ENCODE results near the gene PTPN5.

PTPN5 gene

DNA sequence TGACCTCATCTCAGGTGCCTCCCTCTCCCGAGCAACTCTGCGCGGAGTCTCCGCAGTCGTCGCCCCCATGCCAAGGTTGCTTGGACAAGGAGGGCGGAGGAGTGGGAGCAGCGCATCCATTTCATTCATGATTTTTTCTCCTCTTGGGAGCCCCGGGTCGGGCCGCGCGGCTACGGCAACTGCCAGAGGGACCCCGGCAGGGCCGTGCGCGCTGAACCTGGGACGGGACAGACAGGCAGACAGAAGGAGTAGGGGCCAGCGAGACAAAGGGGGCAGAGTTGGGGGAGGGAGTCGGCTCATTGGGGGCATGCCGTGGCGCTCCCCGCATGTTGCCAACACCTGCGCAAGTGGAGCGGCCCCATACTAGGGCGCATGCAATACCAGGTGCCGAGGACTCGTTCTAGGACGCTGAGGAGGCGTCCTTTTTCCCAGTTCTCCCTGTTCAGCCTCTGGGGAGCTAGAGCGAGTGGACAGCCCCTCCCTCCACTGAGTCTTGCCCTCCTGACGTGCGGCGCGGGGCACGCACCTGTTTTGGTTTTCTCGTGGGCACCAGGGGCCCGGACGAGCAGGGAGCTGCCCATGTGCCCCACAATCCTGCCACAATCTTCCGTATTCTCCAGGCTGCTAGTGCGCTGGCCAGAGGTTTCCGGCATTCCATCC lies 501 bp upstream of the PTPN5 start:
- no peak overlapping the region for H2AFZ ChIP-seq (ENCODE audit: low read length, unreplicated experiment)
- H3K27me3 ChIP-seq (ENCODE audit: insufficient read depth, low read length), result peaks cover 97% of the 10 kb centered on the region
- peaks cover 3% of the 10 kb centered on the region for H3K4me1 ChIP-seq (ENCODE audit: control insufficient read depth, insufficient read depth, low read length, unreplicated experiment)
- peak overlapping the region; percentile 66 for H3K4me3 ChIP-seq (ENCODE audit: low read depth, low read length)
- H3K36me3 ChIP-seq (ENCODE audit: insufficient read depth, low read length), result no peaks in the 10 kb centered on the region
- no peaks in the 10 kb centered on the region for H3K79me2 ChIP-seq (ENCODE audit: control insufficient read depth, insufficient read depth, low read length, unreplicated experiment)
- no peak overlapping the region for H3K27ac ChIP-seq (ENCODE audit: low read depth, low read length)

DNA sequence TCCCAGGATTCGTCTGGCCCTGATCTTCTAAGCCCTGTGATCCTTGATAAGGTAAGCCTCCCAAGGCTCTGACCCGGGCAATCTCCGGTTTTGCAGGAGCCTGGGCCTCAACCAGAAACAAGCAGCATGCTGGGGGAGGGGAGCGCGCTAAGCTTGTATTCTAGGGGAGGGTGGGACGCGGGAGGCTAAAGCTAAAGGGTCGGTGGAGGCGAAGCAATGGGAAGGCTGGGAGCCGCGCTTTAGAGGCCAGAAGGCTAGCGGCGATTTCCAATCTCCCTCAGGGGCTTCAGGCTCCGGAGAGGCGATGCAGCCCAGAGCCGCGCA lies 753 bp downstream of the PTPN5 start:
- Histone ChIP-seq H3K79me2 (ENCODE audit: control insufficient read depth, insufficient read depth, low read length, unreplicated experiment) (no peaks in the 10 kb centered on the region), H3K4me1 (ENCODE audit: control insufficient read depth, insufficient read depth, low read length, unreplicated experiment) (peaks cover 3% of the 10 kb centered on the region), H3K36me3 (ENCODE audit: insufficient read depth, low read length) (no peaks in the 10 kb centered on the region), H3K27ac (ENCODE audit: low read depth, low read length) (no peak overlapping the region), H3K27me3 (ENCODE audit: insufficient read depth, low read length) (peaks cover 95% of the 10 kb centered on the region), H3K4me3 (ENCODE audit: low read depth, low read length) (peak overlapping the region; percentile 66; the same call in 1 of the 2 replicates), H2AFZ (ENCODE audit: low read length, unreplicated experiment) (no peak overlapping the region)

DNA sequence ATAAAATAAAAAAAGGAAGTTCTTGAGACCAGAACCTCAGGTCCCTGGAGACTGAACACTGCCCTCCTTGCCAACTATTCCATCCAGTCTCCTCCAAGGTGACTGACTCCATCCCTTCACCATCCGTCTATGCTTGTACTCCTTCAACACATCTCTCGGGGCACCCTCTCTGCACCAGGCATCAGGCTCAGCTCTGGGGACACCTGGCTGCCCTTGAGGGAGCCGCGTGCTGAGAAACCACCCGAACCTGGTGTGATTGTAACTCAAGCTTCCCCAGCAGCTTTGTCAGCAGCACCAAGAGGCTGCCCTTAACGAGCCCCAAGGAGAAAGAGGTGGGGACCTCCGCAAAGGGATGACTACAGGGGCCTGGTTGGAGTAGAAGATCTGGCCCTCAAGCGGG lies 1.7 kb downstream of the PTPN5 start:
- Histone ChIP-seq H3K79me2 (ENCODE audit: control insufficient read depth, insufficient read depth, low read length, unreplicated experiment) (no peaks in the 10 kb centered on the region), H3K27me3 (ENCODE audit: insufficient read depth, low read length) (peaks cover 95% of the 10 kb centered on the region), H3K36me3 (ENCODE audit: insufficient read depth, low read length) (no peaks in the 10 kb centered on the region), H2AFZ (ENCODE audit: low read length, unreplicated experiment) (no peak overlapping the region), H3K27ac (ENCODE audit: low read depth, low read length) (no peak overlapping the region), H3K4me1 (ENCODE audit: control insufficient read depth, insufficient read depth, low read length, unreplicated experiment) (peaks cover 3% of the 10 kb centered on the region), H3K4me3 (ENCODE audit: low read depth, low read length) (no peak overlapping the region)

DNA sequence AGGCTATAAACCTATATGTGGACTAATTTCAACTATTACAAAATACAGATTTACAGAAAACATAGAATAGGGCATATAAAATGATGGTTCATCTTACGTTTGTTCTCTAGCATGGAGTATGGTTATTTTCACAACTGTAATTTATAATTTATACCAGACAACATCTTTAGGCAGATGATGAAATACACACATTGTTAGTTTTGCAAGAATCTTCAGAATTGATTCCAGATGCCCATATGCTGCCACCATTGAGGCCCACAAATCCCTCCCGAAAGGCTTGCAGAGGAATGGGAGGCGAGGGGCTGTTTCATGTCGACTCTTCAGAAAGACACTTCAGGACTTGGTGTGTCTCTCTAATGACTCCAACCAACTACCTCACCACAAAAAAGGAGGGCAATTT lies 6.2 kb downstream of the PTPN5 start:
- H3K27ac ChIP-seq (ENCODE audit: low read depth, low read length), result no peak overlapping the region
- H2AFZ ChIP-seq (ENCODE audit: low read length, unreplicated experiment), result no peak overlapping the region
- no peaks in the 10 kb centered on the region for H3K4me1 ChIP-seq (ENCODE audit: control insufficient read depth, insufficient read depth, low read length, unreplicated experiment)
- no peaks in the 10 kb centered on the region for H3K36me3 ChIP-seq (ENCODE audit: insufficient read depth, low read length)
- H3K79me2 ChIP-seq (ENCODE audit: control insufficient read depth, insufficient read depth, low read length, unreplicated experiment), result no peaks in the 10 kb centered on the region
- H3K4me3 ChIP-seq (ENCODE audit: low read depth, low read length), result no peak overlapping the region
- peaks cover 69% of the 10 kb centered on the region for H3K27me3 ChIP-seq (ENCODE audit: insufficient read depth, low read length)

DNA sequence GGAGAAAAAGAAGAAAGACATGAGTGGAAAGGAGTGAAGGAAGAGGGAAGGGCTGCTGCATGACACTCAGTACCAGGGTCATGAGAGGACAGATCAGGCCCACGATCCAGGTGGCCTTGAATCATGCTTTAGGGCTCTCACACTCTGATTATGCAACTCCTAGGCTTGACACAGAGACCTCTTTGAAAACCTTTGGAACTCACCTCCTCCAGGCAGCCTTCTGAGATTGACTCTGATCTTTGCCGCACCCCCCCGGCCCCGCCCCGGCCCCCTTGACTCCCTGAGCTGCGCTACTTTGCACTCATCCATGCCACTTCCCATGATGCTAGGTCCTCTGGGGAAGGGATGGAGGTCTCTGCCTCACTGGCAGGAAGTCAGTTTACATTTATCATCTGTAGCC lies 10.7 kb downstream of the PTPN5 start:
- H2AFZ ChIP-seq (ENCODE audit: low read length, unreplicated experiment), result no peak overlapping the region
- no peaks in the 10 kb centered on the region for H3K4me1 ChIP-seq (ENCODE audit: control insufficient read depth, insufficient read depth, low read length, unreplicated experiment)
- H3K4me3 ChIP-seq (ENCODE audit: low read depth, low read length), result no peak overlapping the region
- H3K27me3 ChIP-seq (ENCODE audit: insufficient read depth, low read length), result peaks cover 27% of the 10 kb centered on the region
- no peak overlapping the region for H3K27ac ChIP-seq (ENCODE audit: low read depth, low read length)
- H3K36me3 ChIP-seq (ENCODE audit: insufficient read depth, low read length), result no peaks in the 10 kb centered on the region
- H3K79me2 ChIP-seq (ENCODE audit: control insufficient read depth, insufficient read depth, low read length, unreplicated experiment), result no peaks in the 10 kb centered on the region

DNA sequence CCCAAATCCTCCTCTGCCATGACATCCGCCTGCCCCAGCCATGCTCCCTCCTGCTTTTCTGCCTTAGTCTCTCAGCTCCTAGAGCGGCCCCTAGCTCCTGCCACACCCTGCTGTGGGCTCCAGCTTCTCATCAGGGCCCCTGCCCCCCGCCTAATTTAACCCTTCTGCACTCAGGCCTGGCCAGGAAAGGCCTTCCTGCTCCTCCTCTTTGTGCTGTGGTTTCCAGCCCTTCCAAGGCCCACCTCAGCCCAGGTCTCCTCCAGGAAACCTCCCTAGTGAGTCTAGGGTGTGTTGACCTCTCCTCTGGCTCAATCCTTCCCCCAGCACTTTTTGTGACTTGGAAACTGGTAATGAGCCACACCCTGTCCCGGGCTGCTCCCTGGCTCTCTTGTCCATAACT lies 11.3 kb downstream of the PTPN5 start:
- Histone ChIP-seq H2AFZ (ENCODE audit: low read length, unreplicated experiment) (no peak overlapping the region), H3K27me3 (ENCODE audit: insufficient read depth, low read length) (peaks cover 21% of the 10 kb centered on the region), H3K36me3 (ENCODE audit: insufficient read depth, low read length) (no peaks in the 10 kb centered on the region)

DNA sequence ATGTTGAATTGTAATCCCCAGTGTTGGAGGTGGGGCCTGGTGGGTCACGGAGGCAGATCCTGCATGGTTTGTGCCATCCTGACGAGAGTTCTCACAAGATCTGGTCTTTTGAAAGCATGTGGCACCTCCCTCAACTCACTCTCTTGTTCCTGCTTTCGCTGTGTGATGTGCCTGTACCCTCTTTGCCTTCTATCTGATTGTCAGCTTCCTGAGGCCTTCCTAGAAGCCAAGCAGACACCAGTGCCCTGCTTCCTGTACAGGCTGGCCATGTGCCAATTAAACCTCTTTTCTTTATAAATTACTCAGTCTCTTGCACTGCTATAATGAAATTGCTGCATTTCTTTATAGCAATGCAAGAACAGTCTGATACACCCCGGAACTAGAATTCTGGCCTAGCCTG lies 13.1 kb downstream of the PTPN5 start:
- no peak overlapping the region for H2AFZ ChIP-seq (ENCODE audit: low read length, unreplicated experiment)
- no peak overlapping the region for H3K27ac ChIP-seq (ENCODE audit: low read depth, low read length)

More for the DNA sequence above, 11.3 kb downstream of the PTPN5 start:
- Histone ChIP-seq H3K27ac (ENCODE audit: low read depth, low read length) (no peak overlapping the region), H3K79me2 (ENCODE audit: control insufficient read depth, insufficient read depth, low read length, unreplicated experiment) (no peaks in the 10 kb centered on the region), H3K4me3 (ENCODE audit: low read depth, low read length) (no peak overlapping the region), H3K4me1 (ENCODE audit: control insufficient read depth, insufficient read depth, low read length, unreplicated experiment) (no peaks in the 10 kb centered on the region)

DNA sequence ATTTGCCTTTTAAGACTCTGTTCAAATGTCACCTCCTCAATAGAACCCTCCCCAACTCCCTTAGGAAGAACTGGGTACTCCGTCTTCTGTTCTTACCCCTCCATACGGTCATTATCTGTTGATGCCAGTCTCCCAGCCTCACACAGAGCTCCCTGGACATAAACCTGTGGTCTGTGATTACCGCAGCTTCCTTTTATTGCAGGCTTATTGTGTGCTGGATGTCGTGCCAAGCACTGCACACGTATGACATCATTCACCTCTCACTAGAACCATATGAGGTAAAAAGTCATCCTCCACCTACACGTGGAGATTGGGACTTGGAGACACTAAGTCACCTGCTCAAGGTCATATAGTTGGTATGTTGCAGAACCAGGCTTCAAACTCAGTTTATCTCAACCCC lies 15.3 kb downstream of the PTPN5 start:
- H3K27me3 ChIP-seq (ENCODE audit: insufficient read depth, low read length), result peaks cover 25% of the 10 kb centered on the region
- H2AFZ ChIP-seq (ENCODE audit: low read length, unreplicated experiment), result no peak overlapping the region
- H3K27ac ChIP-seq (ENCODE audit: low read depth, low read length), result no peak overlapping the region
- H3K4me3 ChIP-seq (ENCODE audit: low read depth, low read length), result no peak overlapping the region
- H3K79me2 ChIP-seq (ENCODE audit: control insufficient read depth, insufficient read depth, low read length, unreplicated experiment), result no peaks in the 10 kb centered on the region
- no peaks in the 10 kb centered on the region for H3K36me3 ChIP-seq (ENCODE audit: insufficient read depth, low read length)
- no peaks in the 10 kb centered on the region for H3K4me1 ChIP-seq (ENCODE audit: control insufficient read depth, insufficient read depth, low read length, unreplicated experiment)

More for the DNA sequence above, 13.1 kb downstream of the PTPN5 start:
- Histone ChIP-seq H3K4me1 (ENCODE audit: control insufficient read depth, insufficient read depth, low read length, unreplicated experiment) (no peaks in the 10 kb centered on the region), H3K79me2 (ENCODE audit: control insufficient read depth, insufficient read depth, low read length, unreplicated experiment) (no peaks in the 10 kb centered on the region), H3K27me3 (ENCODE audit: insufficient read depth, low read length) (peaks cover 10% of the 10 kb centered on the region), H3K4me3 (ENCODE audit: low read depth, low read length) (no peak overlapping the region), H3K36me3 (ENCODE audit: insufficient read depth, low read length) (no peaks in the 10 kb centered on the region)

DNA sequence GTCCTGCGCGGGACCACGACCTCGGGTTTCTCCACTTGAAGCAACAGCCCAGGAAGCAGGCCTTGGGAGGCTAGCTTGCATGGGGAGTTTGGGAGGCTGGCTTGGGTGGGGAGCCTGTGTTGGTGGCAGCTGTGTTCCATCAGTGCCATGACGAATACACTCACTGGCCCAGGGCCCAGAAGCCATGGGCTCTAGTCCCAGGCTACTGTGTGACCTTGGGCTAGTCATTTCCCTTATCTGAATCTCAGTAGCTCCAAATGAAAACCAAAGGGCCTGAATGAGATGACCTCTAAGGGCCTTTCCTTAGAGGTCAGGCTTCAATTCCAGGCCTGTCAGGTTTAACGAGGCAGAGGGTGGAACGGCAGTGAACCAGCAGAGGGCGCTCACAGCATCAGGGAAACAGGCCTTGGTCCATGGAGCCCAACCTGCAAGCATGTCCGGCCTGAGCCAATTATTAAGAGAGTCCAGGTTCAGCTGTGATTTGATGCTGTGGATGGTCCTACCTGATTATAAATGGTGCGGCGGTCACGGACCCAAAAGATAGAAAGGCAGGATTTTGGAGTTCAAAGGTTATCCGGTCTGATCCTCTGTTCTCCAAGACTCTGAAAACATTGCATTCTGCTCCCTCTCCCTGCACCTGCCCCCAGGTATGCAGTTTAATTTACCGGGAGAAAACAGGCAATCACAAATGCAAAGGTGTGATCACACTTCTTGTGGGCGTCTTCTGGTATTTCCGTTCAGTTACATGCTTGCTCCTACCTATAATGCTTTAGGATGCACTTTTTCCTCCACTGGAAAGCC lies 15.9 kb downstream of the PTPN5 start:
- Histone ChIP-seq H3K4me1 (ENCODE audit: control insufficient read depth, insufficient read depth, low read length, unreplicated experiment) (no peaks in the 10 kb centered on the region), H3K36me3 (ENCODE audit: insufficient read depth, low read length) (no peaks in the 10 kb centered on the region), H3K79me2 (ENCODE audit: control insufficient read depth, insufficient read depth, low read length, unreplicated experiment) (no peaks in the 10 kb centered on the region), H3K27ac (ENCODE audit: low read depth, low read length) (no peak overlapping the region), H3K4me3 (ENCODE audit: low read depth, low read length) (no peak overlapping the region), H2AFZ (ENCODE audit: low read length, unreplicated experiment) (no peak overlapping the region), H3K27me3 (ENCODE audit: insufficient read depth, low read length) (peaks cover 32% of the 10 kb centered on the region)

DNA sequence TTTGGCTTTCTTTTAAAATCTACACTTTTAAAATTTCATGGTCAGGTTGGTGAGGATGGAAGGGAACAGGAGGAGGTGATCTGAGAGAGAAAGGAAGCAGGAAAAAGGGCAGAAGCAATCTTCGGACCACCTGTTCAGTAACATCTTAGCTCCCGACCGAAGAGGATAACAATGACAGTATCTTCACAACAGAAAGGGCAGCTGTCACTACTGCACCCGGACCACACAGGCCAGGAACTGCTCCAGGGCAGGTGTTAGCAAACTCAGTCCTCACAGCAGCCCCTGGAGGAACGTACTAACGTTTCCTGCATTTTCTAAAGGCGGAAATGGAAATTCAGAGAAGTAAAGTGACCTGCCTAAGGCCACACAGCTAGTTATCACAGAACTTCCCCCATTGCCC lies 16.8 kb downstream of the PTPN5 start:
- H3K27me3 ChIP-seq (ENCODE audit: insufficient read depth, low read length), result peaks cover 37% of the 10 kb centered on the region
- H3K27ac ChIP-seq (ENCODE audit: low read depth, low read length), result no peak overlapping the region
- no peak overlapping the region for H3K4me3 ChIP-seq (ENCODE audit: low read depth, low read length)
- H3K36me3 ChIP-seq (ENCODE audit: insufficient read depth, low read length), result no peaks in the 10 kb centered on the region
- no peaks in the 10 kb centered on the region for H3K4me1 ChIP-seq (ENCODE audit: control insufficient read depth, insufficient read depth, low read length, unreplicated experiment)
- no peaks in the 10 kb centered on the region for H3K79me2 ChIP-seq (ENCODE audit: control insufficient read depth, insufficient read depth, low read length, unreplicated experiment)
- no peak overlapping the region for H2AFZ ChIP-seq (ENCODE audit: low read length, unreplicated experiment)

DNA sequence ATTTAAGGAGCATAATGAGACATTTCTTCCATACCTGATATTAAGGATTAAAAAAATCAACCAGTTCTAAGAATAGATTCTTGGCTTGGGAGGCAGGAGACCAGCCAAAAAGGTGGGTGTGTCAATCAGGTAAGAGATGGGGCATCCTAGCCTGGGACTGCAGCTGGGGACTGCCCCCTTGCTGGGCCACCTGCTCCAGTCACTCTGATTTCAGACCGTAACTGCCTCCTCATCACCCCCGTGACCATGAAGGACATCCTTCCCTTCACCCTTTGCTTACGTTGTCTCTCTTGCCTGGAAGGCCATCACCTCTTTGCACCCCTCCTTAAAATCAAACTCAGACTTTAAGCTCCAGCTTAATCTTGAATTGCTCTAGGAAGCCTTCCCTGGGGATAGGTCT lies 17.9 kb downstream of the PTPN5 start:
- Histone ChIP-seq H3K4me3 (ENCODE audit: low read depth, low read length) (no peak overlapping the region), H2AFZ (ENCODE audit: low read length, unreplicated experiment) (no peak overlapping the region), H3K36me3 (ENCODE audit: insufficient read depth, low read length) (no peaks in the 10 kb centered on the region), H3K79me2 (ENCODE audit: control insufficient read depth, insufficient read depth, low read length, unreplicated experiment) (no peaks in the 10 kb centered on the region), H3K27me3 (ENCODE audit: insufficient read depth, low read length) (peaks cover 37% of the 10 kb centered on the region), H3K4me1 (ENCODE audit: control insufficient read depth, insufficient read depth, low read length, unreplicated experiment) (no peaks in the 10 kb centered on the region), H3K27ac (ENCODE audit: low read depth, low read length) (no peak overlapping the region)
